ENCODE results near the gene C10orf62. TPM values are rescaled to one million over a fixed set of nuclear protein-coding genes. Genes with fewer than 3 reads are reported as not detected.

C10orf62 gene
- total and polyA plus RNA-seq, 2 of the 13 experiments (the other 11 are each of a cell fraction or from before 2014, with no cell fraction given), result 0.61 to 1.6 TPM

DNA sequence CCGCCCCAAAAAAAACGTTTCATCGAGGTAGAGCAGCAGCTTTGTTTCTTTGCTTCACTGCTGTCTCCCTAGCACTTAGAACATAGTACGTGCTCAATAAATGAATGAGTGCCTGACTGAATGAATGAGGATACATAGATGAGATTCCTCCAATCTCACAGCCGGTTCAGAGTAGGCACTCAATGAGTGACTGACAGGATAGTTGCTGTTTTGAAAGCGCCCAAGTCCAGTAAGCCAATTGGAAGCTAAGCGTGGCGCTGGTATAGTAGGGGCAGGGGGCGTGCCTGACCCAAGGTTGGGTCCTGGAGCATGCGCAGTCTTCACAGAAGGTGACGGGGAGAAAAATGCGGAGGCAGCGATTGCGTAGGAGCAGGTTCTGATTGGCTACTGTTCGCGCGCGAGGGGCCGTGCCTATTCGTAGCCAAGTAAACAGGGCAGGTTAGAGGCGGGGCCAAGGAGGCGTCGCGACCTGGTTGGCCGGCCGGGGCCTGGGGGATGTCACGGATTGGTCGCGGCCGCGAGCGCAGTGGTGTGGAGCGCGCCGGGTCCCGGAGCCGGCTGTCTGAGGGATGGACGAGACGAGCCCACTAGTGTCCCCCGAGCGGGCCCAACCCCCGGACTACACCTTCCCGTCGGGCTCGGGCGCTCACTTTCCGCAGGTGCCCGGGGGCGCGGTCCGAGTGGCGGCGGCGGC, 50.8 kb downstream of the C10orf62 start, which contains the start of gene PI4K2A (continued):
- TF ChIP-seq TGIF2 (CRISPR knock-in tag; IDR thresholded peaks at IDR 0.05), result peak; percentile 75
- TF ChIP-seq SP1 (IDR thresholded peaks at IDR 0.05), result no peak
- peak; percentile 58 for TF ChIP-seq SP1 (CRISPR knock-in tag; IDR thresholded peaks at IDR 0.05)
- TF ChIP-seq POLR2A (IDR thresholded peaks at IDR 0.05; ENCODE audit: insufficient read depth in 1 of 2, low read depth in 2 of 2, low read length in 2 of 2), result peak; percentile 54 to 57; a peak in 3 of 4 replicates
- TF ChIP-seq CREM (IDR thresholded peaks at IDR 0.05), result peak; percentile 77
- no peak for TF ChIP-seq CREM (CRISPR knock-in tag; IDR thresholded peaks at IDR 0.05)
- TF ChIP-seq, protein P1, sequence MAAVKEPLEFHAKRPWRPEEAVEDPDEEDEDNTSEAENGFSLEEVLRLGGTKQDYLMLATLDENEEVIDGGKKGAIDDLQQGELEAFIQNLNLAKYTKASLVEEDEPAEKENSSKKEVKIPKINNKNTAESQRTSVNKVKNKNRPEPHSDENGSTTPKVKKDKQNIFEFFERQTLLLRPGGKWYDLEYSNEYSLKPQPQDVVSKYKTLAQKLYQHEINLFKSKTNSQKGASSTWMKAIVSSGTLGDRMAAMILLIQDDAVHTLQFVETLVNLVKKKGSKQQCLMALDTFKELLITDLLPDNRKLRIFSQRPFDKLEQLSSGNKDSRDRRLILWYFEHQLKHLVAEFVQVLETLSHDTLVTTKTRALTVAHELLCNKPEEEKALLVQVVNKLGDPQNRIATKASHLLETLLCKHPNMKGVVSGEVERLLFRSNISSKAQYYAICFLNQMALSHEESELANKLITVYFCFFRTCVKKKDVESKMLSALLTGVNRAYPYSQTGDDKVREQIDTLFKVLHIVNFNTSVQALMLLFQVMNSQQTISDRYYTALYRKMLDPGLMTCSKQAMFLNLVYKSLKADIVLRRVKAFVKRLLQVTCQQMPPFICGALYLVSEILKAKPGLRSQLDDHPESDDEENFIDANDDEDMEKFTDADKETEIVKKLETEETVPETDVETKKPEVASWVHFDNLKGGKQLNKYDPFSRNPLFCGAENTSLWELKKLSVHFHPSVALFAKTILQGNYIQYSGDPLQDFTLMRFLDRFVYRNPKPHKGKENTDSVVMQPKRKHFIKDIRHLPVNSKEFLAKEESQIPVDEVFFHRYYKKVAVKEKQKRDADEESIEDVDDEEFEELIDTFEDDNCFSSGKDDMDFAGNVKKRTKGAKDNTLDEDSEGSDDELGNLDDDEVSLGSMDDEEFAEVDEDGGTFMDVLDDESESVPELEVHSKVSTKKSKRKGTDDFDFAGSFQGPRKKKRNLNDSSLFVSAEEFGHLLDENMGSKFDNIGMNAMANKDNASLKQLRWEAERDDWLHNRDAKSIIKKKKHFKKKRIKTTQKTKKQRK (IDR thresholded peaks at IDR 0.05; ENCODE audit: low read length), result no peak
- TF ChIP-seq HNF4G (IDR thresholded peaks at IDR 0.05; ENCODE audit: borderline replicate concordance, low read depth, low read length), result no peak
- TF ChIP-seq HNF4G (CRISPR knock-in tag; IDR thresholded peaks at IDR 0.05; ENCODE audit: borderline replicate concordance, low read depth), result no peak
- TF ChIP-seq HOXA3 (CRISPR knock-in tag; IDR thresholded peaks at IDR 0.05), result peak; percentile 73
- peak; percentile 98 for TF ChIP-seq FOXK2 (IDR thresholded peaks at IDR 0.05)
- no peak for TF ChIP-seq CENPT (CRISPR knock-in tag; IDR thresholded peaks at IDR 0.05; ENCODE audit: low read depth)
- TF ChIP-seq MIER3 (CRISPR knock-in tag; IDR thresholded peaks at IDR 0.05; ENCODE audit: borderline replicate concordance), result peak; percentile 32; the same call in 1 of the 2 replicates
- TF ChIP-seq, protein P2, sequence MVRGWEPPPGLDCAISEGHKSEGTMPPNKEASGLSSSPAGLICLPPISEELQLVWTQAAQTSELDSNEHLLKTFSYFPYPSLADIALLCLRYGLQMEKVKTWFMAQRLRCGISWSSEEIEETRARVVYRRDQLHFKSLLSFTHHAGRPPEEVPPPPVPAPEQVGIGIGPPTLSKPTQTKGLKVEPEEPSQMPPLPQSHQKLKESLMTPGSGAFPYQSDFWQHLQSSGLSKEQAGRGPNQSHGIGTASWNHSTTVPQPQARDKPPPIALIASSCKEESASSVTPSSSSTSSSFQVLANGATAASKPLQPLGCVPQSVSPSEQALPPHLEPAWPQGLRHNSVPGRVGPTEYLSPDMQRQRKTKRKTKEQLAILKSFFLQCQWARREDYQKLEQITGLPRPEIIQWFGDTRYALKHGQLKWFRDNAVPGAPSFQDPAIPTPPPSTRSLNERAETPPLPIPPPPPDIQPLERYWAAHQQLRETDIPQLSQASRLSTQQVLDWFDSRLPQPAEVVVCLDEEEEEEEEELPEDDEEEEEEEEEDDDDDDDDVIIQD (CRISPR knock-in tag; IDR thresholded peaks at IDR 0.05; ENCODE audit: low read depth), result peak; percentile 84
- TF ChIP-seq SCMH1 (CRISPR knock-in tag; IDR thresholded peaks at IDR 0.05; ENCODE audit: borderline replicate concordance), result no peak
- TF ChIP-seq FOXO1 (CRISPR knock-in tag; IDR thresholded peaks at IDR 0.05), result peak; percentile 79
- TF ChIP-seq, protein P3, sequence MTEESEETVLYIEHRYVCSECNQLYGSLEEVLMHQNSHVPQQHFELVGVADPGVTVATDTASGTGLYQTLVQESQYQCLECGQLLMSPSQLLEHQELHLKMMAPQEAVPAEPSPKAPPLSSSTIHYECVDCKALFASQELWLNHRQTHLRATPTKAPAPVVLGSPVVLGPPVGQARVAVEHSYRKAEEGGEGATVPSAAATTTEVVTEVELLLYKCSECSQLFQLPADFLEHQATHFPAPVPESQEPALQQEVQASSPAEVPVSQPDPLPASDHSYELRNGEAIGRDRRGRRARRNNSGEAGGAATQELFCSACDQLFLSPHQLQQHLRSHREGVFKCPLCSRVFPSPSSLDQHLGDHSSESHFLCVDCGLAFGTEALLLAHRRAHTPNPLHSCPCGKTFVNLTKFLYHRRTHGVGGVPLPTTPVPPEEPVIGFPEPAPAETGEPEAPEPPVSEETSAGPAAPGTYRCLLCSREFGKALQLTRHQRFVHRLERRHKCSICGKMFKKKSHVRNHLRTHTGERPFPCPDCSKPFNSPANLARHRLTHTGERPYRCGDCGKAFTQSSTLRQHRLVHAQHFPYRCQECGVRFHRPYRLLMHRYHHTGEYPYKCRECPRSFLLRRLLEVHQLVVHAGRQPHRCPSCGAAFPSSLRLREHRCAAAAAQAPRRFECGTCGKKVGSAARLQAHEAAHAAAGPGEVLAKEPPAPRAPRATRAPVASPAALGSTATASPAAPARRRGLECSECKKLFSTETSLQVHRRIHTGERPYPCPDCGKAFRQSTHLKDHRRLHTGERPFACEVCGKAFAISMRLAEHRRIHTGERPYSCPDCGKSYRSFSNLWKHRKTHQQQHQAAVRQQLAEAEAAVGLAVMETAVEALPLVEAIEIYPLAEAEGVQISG (CRISPR knock-in tag; IDR thresholded peaks at IDR 0.05), result 0 out of 2 replicates have a peak, but pooled peaks have one; percentile 8
- TF ChIP-seq SOX5 (CRISPR knock-in tag; IDR thresholded peaks at IDR 0.05; ENCODE audit: borderline replicate concordance), result 0 out of 2 replicates have a peak, but pooled peaks have one; percentile 26
- peak; percentile 65; the same call in 1 of the 2 replicates for TF ChIP-seq FOXP1 (IDR thresholded peaks at IDR 0.05)
- 0 out of 2 replicates have a peak, but pooled peaks have one; percentile 33 for TF ChIP-seq FOXP1 (CRISPR knock-in tag; IDR thresholded peaks at IDR 0.05)
- no peak for TF ChIP-seq ZNF629 (CRISPR knock-in tag; conservative IDR thresholded peaks at IDR 0.05)
- no peak; the same call in 1 of the 2 replicates for TF ChIP-seq MED1 (CRISPR knock-in tag; IDR thresholded peaks at IDR 0.05)
- no peak for TF ChIP-seq NR1H2 (CRISPR knock-in tag; IDR thresholded peaks at IDR 0.05; ENCODE audit: borderline replicate concordance, low read depth)
- TF ChIP-seq, protein P4, sequence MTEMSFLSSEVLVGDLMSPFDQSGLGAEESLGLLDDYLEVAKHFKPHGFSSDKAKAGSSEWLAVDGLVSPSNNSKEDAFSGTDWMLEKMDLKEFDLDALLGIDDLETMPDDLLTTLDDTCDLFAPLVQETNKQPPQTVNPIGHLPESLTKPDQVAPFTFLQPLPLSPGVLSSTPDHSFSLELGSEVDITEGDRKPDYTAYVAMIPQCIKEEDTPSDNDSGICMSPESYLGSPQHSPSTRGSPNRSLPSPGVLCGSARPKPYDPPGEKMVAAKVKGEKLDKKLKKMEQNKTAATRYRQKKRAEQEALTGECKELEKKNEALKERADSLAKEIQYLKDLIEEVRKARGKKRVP (CRISPR knock-in tag; IDR thresholded peaks at IDR 0.05), result no peak
- TF ChIP-seq BORCS8-MEF2B (CRISPR knock-in tag; IDR thresholded peaks at IDR 0.05), result peak; percentile 15; the same call in 1 of the 2 replicates
